HG03571 (cell line): ENCODE results near the gene TSPY9.
"Not testable (repeated sequence)": the region's sequence is repeated elsewhere in the genome, so short reads cannot be mapped to it uniquely, and the experiment has no call there.

Source experiments
- ATAC-seq: cut with Tn5 transposase; IDR thresholded peaks from one replicate; pipeline ENCODE4 v1.9.1; 2021; ENCODE audit not compliant: unreplicated experiment

Gene TSPY9, protein sequence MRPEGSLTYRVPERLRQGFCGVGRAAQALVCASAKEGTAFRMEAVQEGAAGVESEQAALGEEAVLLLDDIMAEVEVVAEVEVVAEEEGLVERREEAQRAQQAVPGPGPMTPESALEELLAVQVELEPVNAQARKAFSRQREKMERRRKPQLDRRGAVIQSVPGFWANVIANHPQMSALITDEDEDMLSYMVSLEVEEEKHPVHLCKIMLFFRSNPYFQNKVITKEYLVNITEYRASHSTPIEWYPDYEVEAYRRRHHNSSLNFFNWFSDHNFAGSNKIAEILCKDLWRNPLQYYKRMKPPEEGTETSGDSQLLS

DNA sequence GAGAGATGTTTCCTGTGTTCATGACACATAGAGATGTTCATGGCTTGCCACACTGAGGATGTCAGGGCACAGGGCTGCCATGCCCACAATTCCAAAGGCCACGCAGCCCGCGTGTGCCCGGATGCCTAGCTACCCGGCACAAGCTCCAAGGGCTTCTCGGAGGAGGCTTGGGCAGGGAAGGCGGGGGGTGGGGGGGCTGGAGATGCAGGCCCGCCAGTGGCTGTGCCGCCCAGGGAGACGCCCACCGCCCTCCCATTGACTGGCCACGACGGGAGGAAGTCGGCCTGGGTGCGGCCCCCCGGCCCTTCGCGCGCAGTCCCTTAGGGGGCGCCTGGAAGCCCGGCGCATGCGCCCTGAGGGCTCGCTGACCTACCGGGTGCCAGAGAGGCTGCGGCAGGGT is at the start of gene TSPY9:
TSPY9 (plus strand) TSS at position 301 of the 400 bp plus-strand sequence; CDS start at position 347, 46 bp downstream.
- ATAC-seq, result not testable (repeated sequence)

DNA sequence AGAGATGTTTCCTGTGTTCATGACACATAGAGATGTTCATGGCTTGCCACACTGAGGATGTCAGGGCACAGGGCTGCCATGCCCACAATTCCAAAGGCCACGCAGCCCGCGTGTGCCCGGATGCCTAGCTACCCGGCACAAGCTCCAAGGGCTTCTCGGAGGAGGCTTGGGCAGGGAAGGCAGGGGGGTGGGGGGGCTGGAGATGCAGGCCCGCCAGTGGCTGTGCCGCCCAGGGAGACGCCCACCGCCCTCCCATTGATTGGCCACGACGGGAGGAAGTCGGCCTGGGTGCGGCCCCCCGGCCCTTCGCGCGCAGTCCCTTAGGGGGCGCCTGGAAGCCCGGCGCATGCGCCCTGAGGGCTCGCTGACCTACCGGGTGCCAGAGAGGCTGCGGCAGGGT is 20.4 kb upstream of the TSPY9 start, which contains the start of gene TSPY1:
TSPY1 (plus strand) TSS at position 301 of the 400 bp plus-strand sequence; CDS start at position 347, 46 bp downstream.
- ATAC-seq, result not testable (repeated sequence)

DNA sequence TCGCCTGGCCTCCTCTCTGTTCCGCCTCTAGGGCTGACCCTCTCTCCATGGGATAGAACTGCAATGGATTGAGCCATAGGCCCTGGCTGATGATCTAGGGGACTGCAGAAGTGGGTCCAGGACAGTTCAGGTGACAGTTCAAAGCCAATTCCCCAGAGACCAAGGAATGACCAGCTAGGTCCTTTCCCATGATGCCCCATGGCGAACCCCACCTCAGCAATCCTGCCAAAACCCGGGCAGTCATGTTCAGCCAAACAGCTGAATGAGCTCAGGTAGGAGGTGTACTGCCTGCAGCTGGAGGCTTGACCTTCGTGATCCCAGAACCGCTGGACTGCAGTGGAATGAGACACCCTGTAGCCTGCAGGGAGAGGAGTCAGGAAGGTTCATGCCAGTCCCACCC is 17.3 kb downstream of the TSPY9 start:
- ATAC-seq, result not testable (repeated sequence)

DNA sequence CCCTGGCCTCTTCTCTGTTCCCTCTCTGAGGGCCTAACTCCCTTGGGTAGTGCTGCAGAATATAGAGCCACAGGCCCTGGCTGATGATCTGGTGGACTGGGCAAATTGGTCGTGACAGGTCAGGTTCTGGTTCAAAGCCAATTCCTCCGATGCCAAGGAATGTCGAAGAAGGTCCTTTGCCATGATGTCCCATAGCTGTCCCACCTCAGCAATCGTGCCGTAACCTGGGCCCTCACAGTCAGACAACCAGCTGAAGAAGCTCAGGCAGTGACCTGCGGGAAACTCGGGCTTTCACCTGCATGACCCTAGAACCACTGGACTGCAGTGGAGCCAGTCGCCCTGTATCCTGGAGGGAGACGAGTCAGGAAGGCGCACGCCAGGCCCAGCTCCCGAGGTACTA is 29.2 kb downstream of the TSPY9 start:
- ATAC-seq, result not testable (repeated sequence)

DNA sequence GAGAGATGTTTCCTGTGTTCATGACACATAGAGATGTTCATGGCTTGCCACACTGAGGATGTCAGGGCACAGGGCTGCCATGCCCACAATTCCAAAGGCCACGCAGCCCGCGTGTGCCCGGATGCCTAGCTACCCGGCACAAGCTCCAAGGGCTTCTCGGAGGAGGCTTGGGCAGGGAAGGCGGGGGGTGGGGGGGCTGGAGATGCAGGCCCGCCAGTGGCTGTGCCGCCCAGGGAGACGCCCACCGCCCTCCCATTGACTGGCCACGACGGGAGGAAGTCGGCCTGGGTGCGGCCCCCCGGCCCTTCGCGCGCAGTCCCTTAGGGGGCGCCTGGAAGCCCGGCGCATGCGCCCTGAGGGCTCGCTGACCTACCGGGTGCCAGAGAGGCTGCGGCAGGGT is 40.5 kb downstream of the TSPY9 start, which contains the start of gene TSPY10:
TSPY10 (plus strand) TSS at position 301 of the 400 bp plus-strand sequence; CDS start at position 347, 46 bp downstream.
- ATAC-seq, result not testable (repeated sequence)
